HepG2 (cell line): Measurements from ENCODE around the gene ALLC. TPM values are rescaled to one million over a fixed set of nuclear protein-coding genes. Genes with fewer than 3 reads are reported as not detected.

Source experiments
- BORCS8-MEF2B ChIP-seq: sonication (generic); formaldehyde crosslinking; IDR thresholded peaks from 2 replicates; pipeline ENCODE4 v1.8.0; 2022; ENCODE audit warnings: mild to moderate bottlenecking, missing genetic modification reagents
- CSRNP1 ChIP-seq: sonication (generic); formaldehyde crosslinking; IDR thresholded peaks from 2 replicates; pipeline ENCODE4 v1.8.1; 2023; ENCODE audit warnings: mild to moderate bottlenecking, missing genetic modification reagents
- DNMT3B ChIP-seq: conservative IDR thresholded peaks from 2 replicates; pipeline ENCODE4 v1.6.1; 2016; ENCODE audit warnings: missing biosample characterization, control low read depth
- GMEB1 ChIP-seq: sonication (generic); formaldehyde crosslinking; IDR thresholded peaks from 2 replicates; pipeline ENCODE4 v1.5.1; 2020; ENCODE audit warnings: missing genetic modification reagents, mild to moderate bottlenecking, borderline replicate concordance
- HOXA3 ChIP-seq: sonication (generic); formaldehyde crosslinking; IDR thresholded peaks from 2 replicates; pipeline ENCODE4 v1.5.0; 2020; ENCODE audit warnings: missing genetic modification reagents
- HOXA5 ChIP-seq: sonication (generic); formaldehyde crosslinking; IDR thresholded peaks from 2 replicates; pipeline ENCODE4 v1.4.0; 2020; ENCODE audit warnings: missing genetic modification reagents
- MYNN ChIP-seq: sonication (generic); formaldehyde crosslinking; IDR thresholded peaks from 2 replicates; pipeline ENCODE4 v1.4.0; 2020; ENCODE audit warnings: mild to moderate bottlenecking, low read depth, missing genetic modification reagents
- NR2F2 ChIP-seq: IDR thresholded peaks from 2 replicates; pipeline ENCODE4 v1.6.1; 2012; ENCODE audit warnings: low read depth, inconsistent platforms, borderline replicate concordance
- NR3C1 ChIP-seq: sonication (generic); formaldehyde crosslinking; IDR thresholded peaks from 2 replicates; pipeline ENCODE4 v1.4.0; 2020; ENCODE audit warnings: missing genetic modification reagents
- RBFOX2 ChIP-seq: fragments of 200-400 bp; formaldehyde crosslinking; IDR thresholded peaks from 2 replicates; pipeline ENCODE4 v1.6.1; 2017; ENCODE audit warnings: low read depth, mild to moderate bottlenecking, low read length
- RBM22 ChIP-seq: fragments of 200-400 bp; formaldehyde crosslinking; optimal IDR thresholded peaks from 2 replicates; pipeline ENCODE3; 2017; ENCODE audit warnings: mild to moderate bottlenecking, low read length, moderate library complexity
- SNAPC4 ChIP-seq: sonication (generic); formaldehyde crosslinking; IDR thresholded peaks from 2 replicates; pipeline ENCODE4 v1.4.0; 2020; ENCODE audit warnings: mild to moderate bottlenecking, missing genetic modification reagents
- TAF15 ChIP-seq: fragments of 200-400 bp; formaldehyde crosslinking; IDR thresholded peaks from one replicate; pipeline ENCODE4 v1.6.1; 2018; ENCODE audit warnings: mild to moderate bottlenecking, low read depth, low read length; ENCODE audit not compliant: poor library complexity, severe bottlenecking
- THRA ChIP-seq: sonication (generic); formaldehyde crosslinking; IDR thresholded peaks from 2 replicates; pipeline ENCODE4 v1.4.0; 2020; ENCODE audit warnings: missing genetic modification reagents, borderline replicate concordance
- ZMYM4 ChIP-seq: sonication (generic); formaldehyde crosslinking; IDR thresholded peaks from 2 replicates; pipeline ENCODE4 v1.8.1; 2023; ENCODE audit warnings: mild to moderate bottlenecking, missing genetic modification reagents
- ZNF597 ChIP-seq: sonication (generic); formaldehyde crosslinking; IDR thresholded peaks from 2 replicates; pipeline ENCODE4 v1.5.0; 2020; ENCODE audit warnings: missing genetic modification reagents
- ZNF816 ChIP-seq: sonication (generic); formaldehyde crosslinking; IDR thresholded peaks from 2 replicates; pipeline ENCODE4 v1.8.0; 2022; ENCODE audit warnings: missing genetic modification reagents, mild to moderate bottlenecking, borderline replicate concordance
- polyA plus RNA-seq, 8 experiments: library from polyadenylated mRNA; depleted of rRNA in 3 of 8; stranded (reverse) in 7 of 8; unstranded in 1 of 8; fragments of >200 nt; fragmentation: Illumina TruSeq in 4 of 8; extraction: Trizol in 4 of 8; gene quantifications; 2 replicates each; pipeline versions ENCODE4 v1.2.1 to v1.2.3, GENCODE V29; 2011 to 2016; ENCODE audit warnings: low read depth in 4 of 8, missing spikeins in 1 of 8, mixed read lengths in 1 of 8; ENCODE audit not compliant: insufficient read depth in 1 of 8
- total RNA-seq, 5 experiments: library from RNA; depleted of rRNA; stranded (reverse); fragments of >200 nt; fragmentation: Illumina TruSeq; extraction: Trizol; gene quantifications; 2 replicates each; pipeline ENCODE4 v1.2.3, GENCODE V29; 2016; ENCODE audit warnings: low read depth in 1 of 5

ALLC gene
- total and polyA plus RNA-seq, 2 of the 13 experiments (the other 11 are each of a cell fraction or from before 2014, with no cell fraction given) = 0.08 to 0.11 TPM

GRCh38 chr2:3659447-3660432 is 1.7 kb downstream of the ALLC start (continued):
- TF ChIP-seq GMEB1 (CRISPR knock-in tag) = no peak
- 0 out of 2 replicates have a peak, but pooled peaks have one; percentile 44 for TF ChIP-seq CSRNP1 (CRISPR knock-in tag)
- TF ChIP-seq SNAPC4 (CRISPR knock-in tag) = no peak
- TF ChIP-seq THRA (CRISPR knock-in tag) = peak; percentile 55; the same call in 1 of the 2 replicates
- no peak for TF ChIP-seq NR2F2
- no peak for TF ChIP-seq DNMT3B (CRISPR knock-in tag)
- TF ChIP-seq MYNN (CRISPR knock-in tag) = no peak
- TF ChIP-seq NR3C1 = no peak
- TF ChIP-seq ZNF816 (CRISPR knock-in tag) = no peak
- no peak for TF ChIP-seq RBFOX2
- TF ChIP-seq TAF15 = no peak
- TF ChIP-seq ZMYM4 = no peak; the same call in none of the 2 replicates
- no peak for TF ChIP-seq RBM22
- TF ChIP-seq HOXA5 (CRISPR knock-in tag) = no peak; the same call in 1 of the 2 replicates
- no peak for TF ChIP-seq ZNF597 (CRISPR knock-in tag)
- peak; percentile 22; the same call in 1 of the 2 replicates for TF ChIP-seq BORCS8-MEF2B
- peak; percentile 65; the same call in 1 of the 2 replicates for TF ChIP-seq HOXA3
